H1 (cell line): ENCODE measurements around the gene NELL2. TPM values are rescaled to one million over a fixed set of nuclear protein-coding genes. Genes with fewer than 3 reads are reported as not detected.

Source experiments
- BACH1 ChIP-seq: IDR thresholded peaks from 2 replicates; pipeline ENCODE4 v1.6.1; 2012; ENCODE audit warnings: low read length, improper control_type of control experiment
- JUN ChIP-seq: IDR thresholded peaks from 2 replicates; pipeline ENCODE4 v1.6.1; 2011; ENCODE audit warnings: low read depth, mild to moderate bottlenecking, improper control_type of control experiment, low read length
- MAFK ChIP-seq: IDR thresholded peaks from 2 replicates; pipeline ENCODE4 v1.6.1; 2012; ENCODE audit warnings: low read depth, mild to moderate bottlenecking, improper control_type of control experiment, low read length
- RXRA ChIP-seq: IDR thresholded peaks from 2 replicates; pipeline ENCODE4 v1.6.1; 2011; ENCODE audit warnings: low read depth, mild to moderate bottlenecking, low read length, moderate library complexity; ENCODE audit not compliant: insufficient read depth
- TEAD4 ChIP-seq: IDR thresholded peaks from 2 replicates; pipeline ENCODE4 v1.6.1; 2012; ENCODE audit warnings: low read depth, low read length, inconsistent platforms, mixed read lengths
- polyA plus RNA-seq, 7 experiments: library from polyadenylated mRNA; depleted of rRNA in 3 of 7; stranded (reverse) in 5 of 7; unstranded in 2 of 7; fragments of >200 nt in 5 of 7; fragments of 200-250 nt in 2 of 7; gene quantifications; 1 replicate in 5 of 7; 2 replicates in 1 of 7; 4 replicates in 1 of 7; pipeline versions ENCODE4 v1.2.1 to v1.2.3, GENCODE V29; 2011 to 2013; ENCODE audit warnings: missing spikeins in 2 of 7, mixed read lengths in 2 of 7
- total RNA-seq: library from RNA; stranded (reverse); fragmentation: NEBNext Ultra II Directional; extraction: Animal tissue kit (Norgen Biotek cat#: 25700); gene quantifications from 2 replicates; pipeline ENCODE4 v1.2.1, GENCODE V29; 2021
- TF ChIP-seq, protein P1 (sequence below), 3 experiments: IDR thresholded peaks; 1 replicate in 2 of 3; 2 replicates in 1 of 3; pipeline versions ENCODE4 v1.5.1 to v1.6.1; 2011; ENCODE audit warnings: low read length in 3 of 3, mild to moderate bottlenecking in 3 of 3, inconsistent platforms in 2 of 3, low read depth in 1 of 3, moderate library complexity in 1 of 3; ENCODE audit not compliant: insufficient read depth in 1 of 3; ENCODE audit errors: control extremely low read depth in 1 of 3

The NELL2 gene
- total and polyA plus RNA-seq, 2 of the 8 experiments (the other 6 are each of a cell fraction or from before 2014, with no cell fraction given), result 54.2 to 56.8 TPM

DNA sequence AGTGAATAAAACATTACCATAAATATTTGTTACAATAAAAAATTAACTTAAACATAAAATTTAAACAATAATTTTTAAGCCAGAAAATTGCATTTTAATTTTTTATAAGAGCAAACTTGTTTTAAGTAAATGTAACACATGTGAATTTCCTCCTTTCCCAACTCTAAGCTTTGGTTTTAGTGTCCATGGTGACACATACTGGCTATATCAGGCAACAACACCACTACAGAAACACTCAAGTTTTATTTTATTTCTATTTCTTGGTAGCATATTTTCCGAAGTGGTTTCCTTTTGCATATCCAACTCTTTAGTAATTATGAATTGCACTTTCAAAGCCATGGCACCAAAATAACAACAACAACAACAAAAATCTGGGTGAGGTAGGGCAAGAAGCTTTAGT, 2.2 kb downstream of the NELL2 start (continued):
- no peak for TF ChIP-seq JUN
- no peak for TF ChIP-seq MAFK
- no peak for TF ChIP-seq BACH1
- TF ChIP-seq, protein P1, sequence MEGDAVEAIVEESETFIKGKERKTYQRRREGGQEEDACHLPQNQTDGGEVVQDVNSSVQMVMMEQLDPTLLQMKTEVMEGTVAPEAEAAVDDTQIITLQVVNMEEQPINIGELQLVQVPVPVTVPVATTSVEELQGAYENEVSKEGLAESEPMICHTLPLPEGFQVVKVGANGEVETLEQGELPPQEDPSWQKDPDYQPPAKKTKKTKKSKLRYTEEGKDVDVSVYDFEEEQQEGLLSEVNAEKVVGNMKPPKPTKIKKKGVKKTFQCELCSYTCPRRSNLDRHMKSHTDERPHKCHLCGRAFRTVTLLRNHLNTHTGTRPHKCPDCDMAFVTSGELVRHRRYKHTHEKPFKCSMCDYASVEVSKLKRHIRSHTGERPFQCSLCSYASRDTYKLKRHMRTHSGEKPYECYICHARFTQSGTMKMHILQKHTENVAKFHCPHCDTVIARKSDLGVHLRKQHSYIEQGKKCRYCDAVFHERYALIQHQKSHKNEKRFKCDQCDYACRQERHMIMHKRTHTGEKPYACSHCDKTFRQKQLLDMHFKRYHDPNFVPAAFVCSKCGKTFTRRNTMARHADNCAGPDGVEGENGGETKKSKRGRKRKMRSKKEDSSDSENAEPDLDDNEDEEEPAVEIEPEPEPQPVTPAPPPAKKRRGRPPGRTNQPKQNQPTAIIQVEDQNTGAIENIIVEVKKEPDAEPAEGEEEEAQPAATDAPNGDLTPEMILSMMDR (IDR thresholded peaks at IDR 0.05; ENCODE audit: control extremely low read depth in 1 of 3, insufficient read depth in 1 of 3, low read depth in 1 of 3, low read length in 3 of 3), result peak in 2 of 3 experiments; percentile 30 to 35; a peak in 2 of 4 replicates
- TF ChIP-seq RXRA, result no peak
- no peak for TF ChIP-seq TEAD4
